GM12891 (cell line): Measurements from ENCODE around the gene ATP5MC2.

Experiments
- POLR2A ChIP-seq: IDR thresholded peaks from 2 replicates; pipeline ENCODE4 v1.6.1; 2011; ENCODE audit warnings: low read depth, low read length, control low read depth
- POLR2AphosphoS5 ChIP-seq: IDR thresholded peaks from 2 replicates; pipeline ENCODE4 v1.6.1; 2011; ENCODE audit warnings: low read depth, low read length, control low read depth

GRCh38 chr12:53631721-53632120 is 44.2 kb downstream of the ATP5MC2 start:
- no peak for TF ChIP-seq POLR2A
- no peak for TF ChIP-seq POLR2AphosphoS5
